8988T (cell line): ENCODE data around the gene CCNE1.
A peak's percentile ranks its signal among the peaks of the same experiment; 100 is the strongest.

Source experiments
- DNase-seq: peaks from one replicate; pipeline ENCODE4 v3.0.0; 2011

CCNE1 gene

DNA sequence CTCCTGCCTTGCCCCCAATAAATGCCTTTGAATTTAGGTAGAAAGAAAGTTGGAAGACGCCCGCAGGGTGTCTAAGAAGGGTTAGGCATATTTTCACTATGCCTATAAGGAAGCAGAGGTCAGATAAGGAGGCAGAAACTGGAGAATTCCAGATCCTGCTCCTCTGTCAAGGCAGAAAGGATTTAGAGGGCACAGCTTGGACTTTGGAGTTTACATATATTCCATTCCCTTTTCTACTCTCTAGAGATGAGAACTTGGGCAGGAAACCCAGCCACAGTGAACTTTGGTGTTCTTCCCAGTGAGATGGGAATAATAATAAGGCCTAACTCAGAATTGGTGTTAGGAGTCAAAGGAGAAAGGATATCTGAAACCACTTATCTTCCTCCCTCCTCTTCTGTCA lies 37.4 kb downstream of the CCNE1 start:
- no peak for DNase-seq

- no peak for DNase-seq
These were observed 38.7 kb downstream of the CCNE1 start for GRCh38 chr19:29850482-29850881.

GRCh38 chr19:29851769-29852521 lies 40.2 kb downstream of the CCNE1 start:
- no peak for DNase-seq

DNA sequence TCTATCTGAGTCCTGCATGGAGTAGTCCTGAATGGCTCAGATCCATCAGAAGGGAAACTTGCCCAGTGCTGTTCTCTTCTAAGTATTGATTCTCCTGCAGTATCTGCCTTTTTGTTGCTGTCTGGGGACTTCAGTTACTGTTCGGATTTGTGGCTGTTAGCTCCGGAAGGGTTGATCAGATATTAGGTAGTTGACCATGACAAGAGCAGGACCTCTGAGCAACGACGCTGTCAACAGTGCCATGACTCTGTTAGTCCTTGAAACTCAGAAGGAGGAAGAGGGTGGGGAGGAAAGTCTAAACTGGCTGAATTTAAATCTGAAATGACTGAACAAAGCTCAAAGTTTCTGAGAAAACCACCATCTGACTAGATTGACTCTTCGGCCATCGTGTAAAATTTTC lies 42.2 kb downstream of the CCNE1 start:
- no peak for DNase-seq

- no peak for DNase-seq
These were observed 43.3 kb downstream of the CCNE1 start for GRCh38 chr19:29855087-29855486.

- DNase-seq, result no peak
These were observed 44.1 kb downstream of the CCNE1 start for GRCh38 chr19:29855741-29856500.

- no peak for DNase-seq
These were observed 46.3 kb downstream of the CCNE1 start for GRCh38 chr19:29858000-29858596.

DNA sequence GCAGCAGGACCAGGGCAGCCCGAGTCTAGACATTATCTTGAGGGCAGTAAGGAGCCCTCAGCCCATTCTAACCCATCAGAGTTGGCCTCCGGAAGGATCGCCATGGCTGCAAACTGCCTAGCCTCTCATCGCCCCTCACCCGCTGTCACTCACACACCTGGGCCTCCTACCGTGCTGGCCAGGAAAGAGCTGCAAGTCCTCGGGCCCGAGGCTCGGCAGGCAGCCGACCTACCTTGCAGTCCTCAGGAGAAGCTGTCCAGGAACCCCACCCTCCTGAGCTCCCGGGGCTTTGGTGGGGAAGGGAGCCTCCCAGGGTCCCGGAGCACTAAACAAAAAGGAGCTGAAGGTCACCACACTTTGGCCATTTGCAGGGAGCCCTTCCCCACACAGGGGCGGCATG lies 46.8 kb downstream of the CCNE1 start:
- no peak for DNase-seq

DNA sequence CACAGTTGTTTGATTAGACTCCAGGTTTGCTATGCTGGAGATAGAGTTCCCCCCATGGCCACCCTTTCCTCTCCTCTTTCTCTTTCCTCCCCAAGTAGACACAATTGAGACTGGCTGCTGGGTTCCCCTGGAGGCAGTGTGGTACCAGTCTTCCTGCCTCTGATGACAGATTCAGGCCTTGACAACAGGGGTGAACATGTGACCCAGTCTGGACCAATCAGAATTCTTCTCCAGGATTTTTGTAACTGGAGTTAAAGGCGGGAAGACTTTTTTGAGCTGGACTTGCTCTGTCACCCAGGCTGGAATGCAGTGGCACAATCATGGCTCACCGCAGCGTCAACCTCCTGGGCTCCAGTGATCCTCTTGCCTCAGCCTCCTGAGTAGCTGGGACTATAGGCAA lies 48.7 kb downstream of the CCNE1 start:
- no peak for DNase-seq

GRCh38 chr19:29861574-29861973 lies 49.8 kb downstream of the CCNE1 start:
- DNase-seq, result no peak

GRCh38 chr19:29866011-29866410 lies 54.2 kb downstream of the CCNE1 start:
- DNase-seq, result no peak

DNA sequence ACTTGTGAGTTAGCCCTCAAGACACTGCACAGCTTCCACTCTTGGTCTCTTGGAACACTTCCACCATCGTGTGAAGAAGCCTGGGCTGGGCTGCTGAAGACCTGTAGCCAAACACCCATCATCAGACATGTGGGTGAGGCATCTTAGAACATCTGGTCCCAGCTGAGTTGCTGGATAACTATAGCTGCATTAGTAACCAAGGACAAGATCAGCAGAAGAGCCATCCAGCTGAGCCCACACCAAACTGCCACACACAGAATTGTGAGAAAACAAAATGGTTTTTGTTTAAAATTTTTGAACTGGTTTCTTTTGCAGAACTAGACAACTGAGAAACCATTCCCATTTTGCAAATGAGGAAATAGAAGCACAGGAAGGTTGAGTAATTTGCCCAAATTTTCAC lies 56.2 kb downstream of the CCNE1 start:
- DNase-seq, result no peak

GRCh38 chr19:29871143-29871542 lies 59.4 kb downstream of the CCNE1 start:
- DNase-seq, result no peak

GRCh38 chr19:29872224-29872731 lies 60.5 kb downstream of the CCNE1 start:
- DNase-seq, result peak; percentile 70

- DNase-seq, result peak; percentile 85
These were observed 61.4 kb downstream of the CCNE1 start for GRCh38 chr19:29873024-29873800.
